Ovary (tissue), 9 donors: Measurements from ENCODE around the gene MOCS1. TPM values are rescaled to one million over a fixed set of nuclear protein-coding genes. Genes with fewer than 3 reads are reported as not detected.

Source experiments
- DNase-seq, 5 donors: peaks; one replicate each; pipeline ENCODE4 v3.0.0-alpha.2; 2019 to 2020
- H3K27ac ChIP-seq, 2 donors: fragments of 200-600 bp; one replicate each; pipeline versions ENCODE4 v1.5.1 to v1.8.0; 2019 to 2022
- H3K27me3 ChIP-seq: fragments of 200-600 bp; one replicate; pipeline ENCODE4 v1.8.0; 2022
- H3K36me3 ChIP-seq: fragments of 200-600 bp; sonication (generic); one replicate; pipeline ENCODE4 v1.5.1; 2019
- H3K4me1 ChIP-seq: one replicate; pipeline ENCODE4 v1.8.1; 2013; ENCODE audit warnings: mild to moderate bottlenecking, moderate library complexity; ENCODE audit not compliant: insufficient read depth
- H3K4me3 ChIP-seq: fragments of 200-600 bp; sonication (generic); one replicate; pipeline ENCODE4 v1.5.1; 2017
- H3K9me3 ChIP-seq, 2 donors: fragments of 200-600 bp in 1 of 2; sonication (generic) in 1 of 2; one replicate each; pipeline versions ENCODE4 v1.5.1 to v1.8.1; 2013 to 2019; ENCODE audit warnings: mild to moderate bottlenecking in 1 of 2, moderate library complexity in 1 of 2
- CTCF ChIP-seq, 3 donors: fragments of 450-650 bp in 2 of 3; fragments of 200-600 bp in 1 of 3; IDR thresholded peaks; one replicate each; pipeline versions ENCODE4 v1.5.1 to v1.8.0; 2016 to 2022; ENCODE audit warnings: antibody characterized with exemption in 3 of 3, mild to moderate bottlenecking in 1 of 3
- EP300 ChIP-seq: sonication (generic); formaldehyde crosslinking; IDR thresholded peaks from one replicate; pipeline ENCODE4 v1.6.1; 2017; ENCODE audit warnings: antibody characterized with exemption
- POLR2A ChIP-seq: fragments of 450-650 bp; IDR thresholded peaks from one replicate; pipeline ENCODE4 v1.6.1; 2017; ENCODE audit warnings: antibody characterized with exemption, mild to moderate bottlenecking, moderate library complexity
- WGBS, 3 donors: extraction: QIAGEN DNeasy Blood & Tissue Kit in 1 of 3; methylation state at CpG; one replicate each; pipeline versions ENCODE4 v1.1.5 to v1.1.7; 2013 to 2017; 5-methylcytosine and 5-hydroxymethylcytosine counted together
- intact Hi-C, 4 donors: fragments of 100-400 bp; cut with DNase I; formaldehyde crosslinking; loops; one replicate each; pipeline versions ENCODE4 v1.11.0 to v1.15.1; 2022 to 2023
- polyA plus RNA-seq, 2 donors: library from polyadenylated mRNA; stranded (reverse); fragments of 200-250 nt in 1 of 2; fragments of 350-450 nt in 1 of 2; fragmentation: Illumina TruSeq in 1 of 2; extraction: RNeasy Lipid Tissue Mini Kit (QIAGEN cat#74804) in 1 of 2; gene quantifications; one replicate each; pipeline ENCODE4 v1.2.3, GENCODE V29; 2013 to 2014
- total RNA-seq, 7 donors: library from RNA; depleted of rRNA in 2 of 7; stranded (reverse); fragments of >200 nt in 2 of 7; fragmentation: NEBNext Ultra II Directional in 3 of 7; extraction: Animal tissue kit (Norgen Biotek cat#: 25700) in 3 of 7; gene quantifications; one replicate each; pipeline versions ENCODE4 v1.1.0 to v1.2.4, GENCODE V29; 2016 to 2023
- donor health status: DM: no; HTN: no; CAD: no; lungs with moderate emphysema.
- donor health status: DM: no; HTN: no; CAD: no.
- donor health status: Bipolar disorder and iron deficiency.
- donor health status: DM: yes; HTN: yes; CAD: no.
- donor health status: DM: no; HTN: no; CAD: no.
- donor health status: DM: yes; HTN: yes; CAD: no.

The MOCS1 gene
- total and polyA plus RNA-seq, 9 donors, result 10.9 to 21.8 (median 16.7) TPM

GRCh38 chr6:39901670-39902069 lies 32.6 kb downstream of the MOCS1 start:
- H3K4me3 ChIP-seq, result no peak overlapping the region
- intact Hi-C loops, result no loop called here
- no peaks in the 10 kb centered on the region for H3K27me3 ChIP-seq
- TF ChIP-seq CTCF (IDR thresholded peaks at IDR 0.05) (no peak), POLR2A (no peak), EP300 (no peak)
- H3K4me1 ChIP-seq, result no peaks in the 10 kb centered on the region
- no peaks in the 10 kb centered on the region for H3K9me3 ChIP-seq
- H3K36me3 ChIP-seq, result no peaks in the 10 kb centered on the region
- peak in 1 of 5 donors; percentile 28 for DNase-seq
- 80 to 90% (median 88%) methylated on average over 19 of the region's 19 CpGs for WGBS, 3 donors
- H3K27ac ChIP-seq, result no peak overlapping the region

- intact Hi-C loops, result no loop called here
- 81 to 92% (median 87%) methylated on average over 10 of the region's 10 CpGs for WGBS, 3 donors
- Histone ChIP-seq H3K36me3 (no peaks in the 10 kb centered on the region), H3K27me3 (no peaks in the 10 kb centered on the region), H3K9me3 (no peaks in the 10 kb centered on the region), H3K4me1 (no peaks in the 10 kb centered on the region), H3K4me3 (no peak overlapping the region), H3K27ac (no peak overlapping the region)
- peak in 1 of 5 donors; percentile 17 for DNase-seq
- TF ChIP-seq EP300 (no peak), CTCF (IDR thresholded peaks at IDR 0.05) (no peak), POLR2A (no peak)
Observed at GRCh38 chr6:39901116-39901655, 33.1 kb downstream of the MOCS1 start.

GRCh38 chr6:39899554-39900295 lies 34.5 kb downstream of the MOCS1 start:
- Histone ChIP-seq H3K36me3 (no peaks in the 10 kb centered on the region), H3K9me3 (no peaks in the 10 kb centered on the region), H3K4me1 (no peaks in the 10 kb centered on the region), H3K27me3 (no peaks in the 10 kb centered on the region), H3K4me3 (no peak overlapping the region), H3K27ac (no peak overlapping the region)
- intact Hi-C loops, result loop anchor here in 1 of 4 donors (10.0 kb wide), 1 partner anchor 525 kb away; no protein-coding TSS in a partner anchor
- DNase-seq, result peak in 1 of 5 donors; percentile 12
- 92 to 94% (median 94%) methylated on average over 10 of the region's 10 CpGs for WGBS, 3 donors
- TF ChIP-seq POLR2A (no peak), EP300 (no peak), CTCF (IDR thresholded peaks at IDR 0.05) (no peak)

GRCh38 chr6:39898625-39899024 lies 35.6 kb downstream of the MOCS1 start:
- Histone ChIP-seq H3K4me1 (no peaks in the 10 kb centered on the region), H3K36me3 (no peaks in the 10 kb centered on the region), H3K9me3 (no peaks in the 10 kb centered on the region), H3K27ac (no peak overlapping the region), H3K27me3 (no peaks in the 10 kb centered on the region), H3K4me3 (no peak overlapping the region)
- WGBS, 3 donors, result 74 to 99% (median 95%) methylated on average over 4 of the region's 4 CpGs
- DNase-seq, result peak in 1 of 5 donors; percentile 3
- no peak for TF ChIP-seq POLR2A
- intact Hi-C loops, result loop anchor here in 1 of 4 donors (10.0 kb wide), 1 partner anchor 524 kb away; no protein-coding TSS in a partner anchor

GRCh38 chr6:39897698-39898097 lies 36.6 kb downstream of the MOCS1 start:
- intact Hi-C loops, result loop anchor here in 1 of 4 donors (10.0 kb wide), 1 partner anchor 523 kb away; no protein-coding TSS in a partner anchor
- Histone ChIP-seq H3K27ac (no peak overlapping the region), H3K36me3 (no peaks in the 10 kb centered on the region), H3K4me1 (no peaks in the 10 kb centered on the region), H3K27me3 (no peaks in the 10 kb centered on the region), H3K4me3 (no peak overlapping the region), H3K9me3 (no peaks in the 10 kb centered on the region)
- DNase-seq, result no peak
- 93 to 97% (median 97%) methylated on average over 3 of the region's 3 CpGs for WGBS, 3 donors
- TF ChIP-seq EP300 (no peak), POLR2A (no peak), CTCF (IDR thresholded peaks at IDR 0.05) (no peak)
